ENCODE data around the gene KRT86.

GRCh38 chr12:52316290-52316689 lies 41.8 kb downstream of the KRT86 start:
- TF ChIP-seq POLR2A (IDR thresholded peaks at IDR 0.05; ENCODE audit: low read depth, low read length) (no peak), POLR2AphosphoS5 (IDR thresholded peaks at IDR 0.05; ENCODE audit: low read depth, low read length) (no peak), TAF1 (IDR thresholded peaks at IDR 0.05; ENCODE audit: borderline replicate concordance, low read depth, low read length) (no peak)

Measured in GM12892 (cell line).